ENCODE data around the gene PORCN. TPM values are rescaled to one million over a fixed set of nuclear protein-coding genes. Genes with fewer than 3 reads are reported as not detected.

PORCN gene
- total RNA-seq (2021) = 12.6 and 13.2 TPM in 2 replicates
- long read RNA-seq, transcript PORCN-204 (13 exons, 1,672 nt) = major isoform, 24 of 93 reads
- long read RNA-seq, partial matches to known transcripts = 6 of 93 reads
- long read RNA-seq, other reads (novel, unspliced or antisense) = 60 of 93 reads

DNA sequence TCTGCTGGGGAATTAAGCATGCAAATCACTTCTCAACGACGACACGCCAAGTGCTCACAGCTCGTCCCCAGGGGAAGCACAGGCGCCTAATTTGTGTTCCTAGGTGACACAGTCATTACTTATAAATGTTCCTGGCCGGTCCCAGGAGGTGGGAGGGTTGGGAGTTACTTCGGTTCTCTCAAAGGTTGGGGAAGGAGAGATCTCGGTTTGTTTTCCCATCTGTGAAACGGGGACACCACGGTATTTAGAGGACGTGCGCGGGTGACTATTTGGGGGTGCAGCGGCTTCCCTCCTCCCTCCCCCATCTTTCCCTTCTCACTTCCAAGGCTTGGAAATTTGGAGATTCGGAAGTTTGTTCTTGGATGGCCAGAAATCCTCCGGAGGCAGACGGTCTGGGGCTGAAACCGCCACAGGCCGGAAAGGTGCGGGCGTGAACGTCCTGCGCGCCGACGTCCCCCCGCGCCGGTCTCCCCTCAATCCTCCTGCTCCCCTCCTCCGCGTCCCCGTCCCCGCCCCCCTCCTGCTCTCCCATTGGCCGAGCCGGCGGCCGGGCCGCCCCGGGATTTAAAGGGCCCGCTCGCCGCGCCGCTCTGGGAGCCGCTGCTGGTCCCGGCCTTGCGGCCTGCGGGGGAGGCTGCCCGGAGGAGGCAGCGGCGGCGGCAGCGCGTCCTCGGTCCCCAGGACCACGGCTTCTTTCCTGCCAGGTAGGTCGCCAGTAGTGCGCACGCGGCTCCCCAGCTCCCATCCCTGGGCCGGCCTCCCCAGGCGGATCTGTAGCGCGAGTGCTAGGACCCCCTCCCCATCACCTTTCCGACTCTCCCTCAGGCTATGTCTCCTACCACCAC is at the start of gene PORCN:
Gene PORCN (plus strand): TSS at position 593 of the 845 bp plus-strand sequence. CDS start 829 bp downstream, outside the sequence.
- no peak within 1 kb of the TSS for H3K23ac ChIP-seq (ENCODE audit: insufficient read length, low read depth, low read length)
- H4K20me1 ChIP-seq (ENCODE audit: control insufficient read depth, insufficient read depth, insufficient read length) = no peaks in the 10 kb centered on the region
- no peak within 1 kb of the TSS for H3K56ac ChIP-seq (ENCODE audit: insufficient read length, low read depth, low read length)
- peak within 1 kb of the TSS in 1 of 3 experiments; percentile 64; a peak in 3 of 7 replicates for H3K27ac Mint-ChIP-seq
- H3K36me3 Mint-ChIP-seq (ENCODE audit: insufficient read depth in 1 of 3, low read depth in 3 of 3) = peaks cover 4 to 15% (median 10%) of the 10 kb centered on the region in 3 experiments; a peak in 5 of 7 replicates
- H2BK15ac ChIP-seq (ENCODE audit: low read depth, low read length) = no peak within 1 kb of the TSS
- peak within 1 kb of the TSS; percentile 47 for H3K9ac ChIP-seq (ENCODE audit: extremely low read depth, insufficient read length, low read length)
- H3K4ac ChIP-seq (ENCODE audit: low read depth, low read length) = no peak within 1 kb of the TSS
- no CpG with 5 or more reads among the region's 65 CpGs for WGBS (ENCODE audit: extremely low coverage, insufficient read length, low lambda C conversion rate)
- no peak within 1 kb of the TSS for H4K8ac ChIP-seq (replicated peaks; ENCODE audit: insufficient read length, low read depth, low read length)
- H3K4me2 ChIP-seq (ENCODE audit: insufficient read depth, insufficient read length, low read length) = peak within 1 kb of the TSS; percentile 45
- no peak within 1 kb of the TSS for H3T11ph ChIP-seq (ENCODE audit: low read length)
- H3K4me1 Mint-ChIP-seq = peaks cover 3 to 8% of the 10 kb centered on the region in 2 experiments; a peak in 3 of 4 replicates
- H2AK5ac ChIP-seq (ENCODE audit: insufficient read length, low read length) = no peak within 1 kb of the TSS
- H4K5ac ChIP-seq (ENCODE audit: insufficient read length, low read depth, low read length) = no peak within 1 kb of the TSS
- H3K9me3 ChIP-seq (ENCODE audit: control insufficient read depth, low read depth, low read length) = peaks cover 45% of the 10 kb centered on the region
- peaks cover 4% of the 10 kb centered on the region for H3K27me3 Mint-ChIP-seq (ENCODE audit: low read depth)
- no peak within 1 kb of the TSS for H4K91ac ChIP-seq (ENCODE audit: insufficient read length, low read depth, low read length)
- no peak within 1 kb of the TSS; the same call in 1 of the 2 replicates for H3K14ac ChIP-seq (ENCODE audit: insufficient read depth, low read length)
- peaks cover 5% of the 10 kb centered on the region for H3K23me2 ChIP-seq (ENCODE audit: insufficient read length, low read depth, low read length, poor library complexity, severe bottlenecking)
- no peak within 1 kb of the TSS for H2AFZ ChIP-seq (ENCODE audit: low read length)
- no peak within 1 kb of the TSS for H2BK20ac ChIP-seq (ENCODE audit: low read depth, low read length, poor library complexity, severe bottlenecking)
- H3K79me2 ChIP-seq (ENCODE audit: insufficient read depth, low read length) = no peaks in the 10 kb centered on the region
- H3K4me3 Mint-ChIP-seq = peak within 1 kb of the TSS; percentile 83 to 91
- no peak within 1 kb of the TSS for H2BK5ac ChIP-seq (ENCODE audit: insufficient read length, low read length)
- no peaks in the 10 kb centered on the region for H3K79me1 ChIP-seq (ENCODE audit: insufficient read depth, low read depth, low read length, poor library complexity, severe bottlenecking)
- peaks cover 65 to 68% of the 10 kb centered on the region in 2 experiments for H3K9me3 Mint-ChIP-seq
- no peak within 1 kb of the TSS for H2BK120ac ChIP-seq (ENCODE audit: low read depth, low read length, poor library complexity, severe bottlenecking)
- H2BK12ac ChIP-seq (ENCODE audit: insufficient read length, low read depth, low read length) = no peak within 1 kb of the TSS
- TF ChIP-seq, protein P1, sequence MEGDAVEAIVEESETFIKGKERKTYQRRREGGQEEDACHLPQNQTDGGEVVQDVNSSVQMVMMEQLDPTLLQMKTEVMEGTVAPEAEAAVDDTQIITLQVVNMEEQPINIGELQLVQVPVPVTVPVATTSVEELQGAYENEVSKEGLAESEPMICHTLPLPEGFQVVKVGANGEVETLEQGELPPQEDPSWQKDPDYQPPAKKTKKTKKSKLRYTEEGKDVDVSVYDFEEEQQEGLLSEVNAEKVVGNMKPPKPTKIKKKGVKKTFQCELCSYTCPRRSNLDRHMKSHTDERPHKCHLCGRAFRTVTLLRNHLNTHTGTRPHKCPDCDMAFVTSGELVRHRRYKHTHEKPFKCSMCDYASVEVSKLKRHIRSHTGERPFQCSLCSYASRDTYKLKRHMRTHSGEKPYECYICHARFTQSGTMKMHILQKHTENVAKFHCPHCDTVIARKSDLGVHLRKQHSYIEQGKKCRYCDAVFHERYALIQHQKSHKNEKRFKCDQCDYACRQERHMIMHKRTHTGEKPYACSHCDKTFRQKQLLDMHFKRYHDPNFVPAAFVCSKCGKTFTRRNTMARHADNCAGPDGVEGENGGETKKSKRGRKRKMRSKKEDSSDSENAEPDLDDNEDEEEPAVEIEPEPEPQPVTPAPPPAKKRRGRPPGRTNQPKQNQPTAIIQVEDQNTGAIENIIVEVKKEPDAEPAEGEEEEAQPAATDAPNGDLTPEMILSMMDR (conservative IDR thresholded peaks at IDR 0.05) = no peak
- H3K18ac ChIP-seq (ENCODE audit: insufficient read length, low read depth, low read length) = no peak within 1 kb of the TSS
- H3K4me1 ChIP-seq (ENCODE audit: insufficient read depth, low read length) = no peaks in the 10 kb centered on the region
- H3K27me3 ChIP-seq (ENCODE audit: insufficient read depth, low read length) = no peaks in the 10 kb centered on the region
- H3K27ac ChIP-seq (ENCODE audit: insufficient read length, low read depth, low read length) = no peak within 1 kb of the TSS
- peak; percentile 74 for DNase-seq

Measured in H9 (cell line).